Occipital lobe (tissue), 2 donors: ENCODE data around the gene LRRC32. TPM values are rescaled to one million over a fixed set of nuclear protein-coding genes. Genes with fewer than 3 reads are reported as not detected.
"Not testable (repeated sequence)": the region's sequence is repeated elsewhere in the genome, so short reads cannot be mapped to it uniquely, and the experiment has no call there.

Experiments used
- DNase-seq: peaks from one replicate; lab custom pipeline; 2025; lab: John Stamatoyannopoulos, UW
- total RNA-seq: library from RNA; depleted of rRNA; stranded (reverse); fragments of >200 nt; gene quantifications from one replicate; pipeline ENCODE4 v1.2.3, GENCODE V29; 2014

Gene LRRC32
- total RNA-seq, 1 donor from 2014 or later: 1.1 TPM

DNA sequence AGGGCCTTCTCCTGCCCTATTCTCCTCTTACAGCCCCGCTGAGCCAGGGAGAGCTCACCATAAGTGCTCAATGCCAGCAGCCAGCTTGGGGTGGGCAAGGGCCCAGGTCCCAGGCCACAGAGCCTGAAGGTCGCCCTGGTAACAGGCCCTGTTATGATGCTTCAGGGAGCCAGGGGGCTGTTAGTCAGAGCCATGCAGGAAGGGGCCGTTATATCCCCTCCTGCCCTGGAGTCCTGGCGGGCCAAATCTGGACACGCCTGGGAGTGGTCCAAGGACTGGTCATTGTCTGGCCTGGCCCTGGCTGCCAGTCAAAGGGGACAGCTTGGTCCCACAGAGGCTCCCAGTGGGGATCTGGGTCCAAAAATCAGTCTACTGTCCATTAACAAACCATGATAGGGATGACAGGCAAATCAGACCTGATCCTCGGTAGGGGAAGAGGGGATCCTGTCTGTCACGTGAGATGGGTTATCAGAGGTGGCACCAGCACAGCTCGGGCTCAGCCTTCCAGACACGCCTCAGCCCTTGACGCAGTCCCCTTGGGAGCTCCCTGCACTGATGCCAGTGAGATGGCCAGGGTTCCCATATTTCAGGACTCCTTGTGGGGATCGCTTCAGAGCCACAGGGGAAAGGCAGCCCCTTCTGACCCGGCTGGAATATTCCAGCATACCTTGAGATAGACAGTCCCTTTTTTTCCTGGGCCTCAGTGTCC, 55.9 kb downstream of the LRRC32 start:
- DNase-seq: peak; percentile 10

DNA sequence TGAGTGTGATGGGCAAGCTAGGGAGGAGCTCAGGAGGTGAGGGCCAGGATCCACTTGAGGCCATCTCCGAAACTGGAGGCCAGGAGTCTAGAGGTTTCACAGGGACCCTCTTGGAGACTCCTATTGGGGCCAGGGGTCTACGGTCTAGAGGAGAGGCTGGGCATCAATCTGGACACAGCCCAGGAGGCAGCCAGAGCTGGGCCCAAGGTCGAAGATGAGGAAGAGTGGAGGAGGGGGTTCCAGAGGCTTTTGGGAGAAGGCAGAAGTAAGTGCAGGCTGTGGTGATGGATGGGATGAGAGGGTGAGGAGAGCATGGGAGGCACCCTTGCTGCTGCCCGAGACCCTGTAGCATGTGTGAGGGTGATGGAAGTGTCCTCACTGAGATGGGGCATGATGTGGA, 56.6 kb downstream of the LRRC32 start:
- DNase-seq: no peak

DNA sequence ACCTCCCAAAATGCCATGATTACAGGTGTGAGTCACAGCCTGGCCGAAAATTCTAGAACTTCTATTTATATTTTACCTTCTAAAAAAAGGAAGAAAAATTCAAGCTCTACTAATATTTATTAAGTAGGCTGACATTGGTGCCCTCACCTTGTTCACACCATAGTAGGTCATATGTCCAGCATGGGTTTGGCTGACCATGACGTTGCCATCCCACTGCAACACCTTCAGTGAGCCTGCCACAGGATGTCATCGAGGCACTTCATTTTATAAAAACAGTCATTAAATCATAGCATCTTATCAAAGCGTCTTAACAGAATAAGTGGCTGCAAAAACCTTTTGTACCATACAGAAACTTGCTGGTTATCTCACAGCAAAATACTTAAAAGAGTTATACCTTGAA, 58.3 kb downstream of the LRRC32 start:
- DNase-seq: no peak

DNA sequence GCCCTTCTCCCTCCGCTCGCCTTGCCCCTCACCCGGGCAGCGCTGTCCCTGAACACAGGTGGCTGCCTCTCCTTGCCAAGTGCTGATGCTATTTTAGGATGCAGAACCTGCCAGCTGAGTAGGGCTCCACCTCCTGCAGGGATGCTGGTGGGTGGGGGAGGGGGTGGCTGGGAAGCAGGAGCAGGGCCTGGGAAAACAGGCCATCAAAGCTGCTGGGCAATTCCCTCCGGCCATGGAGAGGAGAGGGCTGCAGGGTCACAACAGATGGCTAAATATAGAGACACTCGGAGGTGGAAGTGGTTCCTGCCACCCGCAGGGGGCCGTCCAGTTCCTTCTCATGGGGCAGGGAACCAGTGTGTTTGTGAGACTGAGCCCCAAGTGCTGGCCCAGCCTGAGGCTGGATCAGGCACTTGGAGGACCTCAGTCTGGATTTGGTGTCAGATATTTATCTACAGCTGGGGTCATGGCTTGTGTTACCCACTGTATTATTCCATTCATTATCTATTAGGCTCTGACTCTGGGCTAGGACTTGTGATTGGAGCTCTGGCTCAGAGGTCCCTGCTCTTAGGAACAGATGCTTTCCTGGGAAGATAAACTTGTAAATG, 59.6 kb downstream of the LRRC32 start:
- DNase-seq: no peak

DNA sequence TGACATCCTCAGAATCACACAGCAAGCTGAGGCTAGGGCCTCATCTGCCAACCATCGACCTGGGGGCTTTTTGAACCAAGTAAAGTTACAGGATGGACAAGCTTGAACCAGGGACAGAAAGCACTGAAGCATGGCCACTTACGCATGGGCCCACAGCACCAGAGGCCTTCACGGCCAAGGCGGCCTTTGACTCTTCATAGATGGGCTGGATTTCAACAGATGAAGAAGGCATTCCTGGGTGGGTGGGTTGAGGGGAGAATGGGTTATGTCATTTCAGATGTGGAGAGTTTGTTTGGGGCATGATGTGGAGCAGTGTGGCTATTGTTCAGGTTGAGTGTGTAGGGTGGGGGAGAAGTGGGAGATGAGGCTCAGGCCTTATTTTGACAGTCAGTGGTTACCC, 60.2 kb downstream of the LRRC32 start:
- DNase-seq: no peak

DNA sequence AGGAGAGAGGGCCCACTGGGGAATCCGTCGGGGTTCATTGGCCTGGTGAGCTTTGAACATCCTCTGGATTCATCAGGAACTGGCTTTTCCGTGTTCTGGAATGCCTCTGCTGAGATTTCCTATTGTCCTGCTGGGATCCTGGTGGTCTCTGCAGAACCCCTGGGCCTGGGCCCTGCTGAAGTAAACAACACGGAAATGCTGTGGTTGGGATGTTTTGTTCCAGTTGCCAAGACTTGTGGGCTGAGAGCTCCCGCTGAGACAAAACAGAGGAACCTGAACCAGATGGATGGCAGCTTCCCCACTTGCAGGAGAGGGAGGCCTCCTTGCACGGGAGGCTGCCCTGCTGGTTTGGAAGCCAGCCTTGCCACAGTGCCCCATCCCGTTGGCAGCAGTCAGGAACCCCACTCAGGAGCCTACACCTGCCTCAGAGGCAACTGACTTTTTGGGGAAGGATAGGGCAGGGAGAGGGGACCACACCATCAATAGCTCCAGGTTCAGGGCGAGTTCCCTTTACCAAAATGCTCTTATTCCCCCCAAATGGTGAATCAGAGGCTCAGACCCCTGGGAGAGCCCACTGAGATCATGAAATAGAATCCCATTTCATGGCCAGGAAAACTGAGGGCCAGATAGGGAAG, 60.7 kb downstream of the LRRC32 start:
- DNase-seq: no peak

DNA sequence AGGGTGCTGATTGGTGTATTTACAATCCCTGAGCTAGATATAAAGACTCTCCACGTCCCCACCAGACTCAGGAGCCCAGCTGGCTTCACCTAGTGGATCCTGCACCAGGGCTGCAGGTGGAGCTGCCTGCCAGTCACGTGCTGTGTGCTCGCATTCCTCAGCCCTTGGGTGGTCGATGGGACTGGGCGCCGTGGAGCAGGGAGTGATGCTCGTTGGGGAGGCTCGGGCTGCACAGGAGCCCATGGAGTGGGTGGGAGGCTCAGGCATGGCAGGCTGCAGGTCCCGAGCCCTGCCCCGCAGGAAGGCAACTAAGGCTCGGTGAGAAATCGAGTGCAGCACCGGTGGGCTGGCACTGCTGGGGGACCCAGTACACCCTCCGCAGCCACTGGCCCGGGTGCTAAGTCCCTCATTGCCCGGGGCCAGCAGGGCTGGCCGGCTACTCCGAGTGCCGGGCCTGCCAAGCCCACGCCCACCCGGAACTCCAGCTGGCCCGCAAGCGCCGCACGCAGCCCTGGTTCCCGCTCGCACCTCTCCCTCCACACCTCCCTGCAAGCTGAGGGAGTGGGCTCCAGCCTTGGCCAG, 61.6 kb downstream of the LRRC32 start:
- DNase-seq: not testable (repeated sequence)

DNA sequence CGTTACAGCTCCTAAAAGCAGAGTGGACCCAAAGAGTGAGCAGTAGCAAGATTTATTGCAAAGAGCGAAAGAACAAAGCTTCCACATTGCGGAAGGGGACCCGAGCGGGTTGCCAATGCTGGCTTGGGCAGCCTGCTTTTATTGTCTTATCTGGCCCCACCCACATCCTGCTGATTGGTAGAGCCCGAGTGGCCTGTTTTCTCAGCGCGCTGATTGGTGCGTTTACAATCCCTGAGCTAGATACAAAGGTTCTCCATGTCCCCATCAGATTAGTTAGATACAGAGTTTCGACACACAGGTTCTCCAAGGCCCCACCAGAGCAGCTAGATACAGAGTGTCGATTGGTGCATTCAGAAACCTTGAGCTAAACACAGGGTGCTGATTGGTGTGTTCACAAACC, 62.3 kb downstream of the LRRC32 start:
- not testable (repeated sequence) for DNase-seq

Other genes starting within 250 kb of the LRRC32 start
- 46.3 TPM for gene EMSY, start 225.7 kb downstream of the LRRC32 start, total RNA-seq
- 12.3 TPM for gene TSKU, start 112.6 kb upstream of the LRRC32 start, total RNA-seq
- gene ACER3, start 190.2 kb upstream of the LRRC32 start, total RNA-seq: 21.5 TPM